ENCODE measurements around the gene NECAB2. TPM values are rescaled to one million over a fixed set of nuclear protein-coding genes. Genes with fewer than 3 reads are reported as not detected.
"Not testable (repeated sequence)": the region's sequence is repeated elsewhere in the genome, so short reads cannot be mapped to it uniquely, and the experiment has no call there.

NECAB2 gene
- total RNA-seq, 1 donor from 2014 or later, result 0.40 TPM

DNA sequence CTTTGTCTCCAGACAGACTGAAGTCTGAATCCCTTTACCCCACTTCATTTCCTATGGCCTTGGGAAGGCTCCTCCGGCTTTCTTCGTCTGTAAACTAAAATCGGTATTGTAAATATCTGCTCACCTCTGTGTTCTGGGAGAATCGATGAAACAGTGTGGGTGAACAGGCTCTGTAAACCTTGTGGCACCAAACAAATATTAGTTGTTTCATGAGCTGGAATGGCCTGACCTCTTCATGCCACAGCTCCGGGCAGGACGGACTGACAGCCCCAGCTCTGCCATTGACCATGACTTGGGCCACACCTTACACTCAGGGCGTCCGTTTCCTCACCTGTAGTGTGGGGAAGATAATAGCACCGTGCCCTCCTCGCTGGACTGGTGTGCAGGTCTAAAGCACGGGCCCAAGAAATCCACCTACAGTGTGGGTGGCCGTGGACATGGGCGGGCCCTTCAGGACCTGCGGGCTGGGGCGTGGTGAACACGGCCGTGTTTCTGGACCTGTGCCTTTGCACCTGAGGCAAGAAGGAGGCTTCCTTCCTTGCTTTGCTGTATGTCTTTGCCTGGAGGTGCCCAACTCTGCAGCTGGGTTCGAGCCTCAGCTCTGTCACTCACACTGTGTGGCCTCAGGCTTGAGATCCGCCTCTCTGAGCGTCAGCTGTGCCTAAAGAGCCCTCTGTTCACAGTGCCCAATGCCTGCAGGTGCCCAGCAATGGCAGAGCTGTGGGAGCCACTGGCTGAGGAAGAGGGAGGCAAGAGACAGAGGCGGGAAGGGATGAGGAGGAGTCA lies 21.1 kb upstream of the NECAB2 start:
- no peak for DNase-seq (ENCODE audit: low spot score)
- Mint-ChIP-seq H3K36me3 (ENCODE audit: low read depth) (no peaks in the 10 kb centered on the region), H3K27me3 (ENCODE audit: low read depth) (no peaks in the 10 kb centered on the region), H3K9me3 (ENCODE audit: low read depth) (no peaks in the 10 kb centered on the region), H3K4me3 (ENCODE audit: unreplicated experiment) (no peak overlapping the region), H3K27ac (ENCODE audit: unreplicated experiment) (no peak overlapping the region), H3K4me1 (ENCODE audit: low read depth) (peaks cover 3% of the 10 kb centered on the region)
- TF ChIP-seq, protein P1, sequence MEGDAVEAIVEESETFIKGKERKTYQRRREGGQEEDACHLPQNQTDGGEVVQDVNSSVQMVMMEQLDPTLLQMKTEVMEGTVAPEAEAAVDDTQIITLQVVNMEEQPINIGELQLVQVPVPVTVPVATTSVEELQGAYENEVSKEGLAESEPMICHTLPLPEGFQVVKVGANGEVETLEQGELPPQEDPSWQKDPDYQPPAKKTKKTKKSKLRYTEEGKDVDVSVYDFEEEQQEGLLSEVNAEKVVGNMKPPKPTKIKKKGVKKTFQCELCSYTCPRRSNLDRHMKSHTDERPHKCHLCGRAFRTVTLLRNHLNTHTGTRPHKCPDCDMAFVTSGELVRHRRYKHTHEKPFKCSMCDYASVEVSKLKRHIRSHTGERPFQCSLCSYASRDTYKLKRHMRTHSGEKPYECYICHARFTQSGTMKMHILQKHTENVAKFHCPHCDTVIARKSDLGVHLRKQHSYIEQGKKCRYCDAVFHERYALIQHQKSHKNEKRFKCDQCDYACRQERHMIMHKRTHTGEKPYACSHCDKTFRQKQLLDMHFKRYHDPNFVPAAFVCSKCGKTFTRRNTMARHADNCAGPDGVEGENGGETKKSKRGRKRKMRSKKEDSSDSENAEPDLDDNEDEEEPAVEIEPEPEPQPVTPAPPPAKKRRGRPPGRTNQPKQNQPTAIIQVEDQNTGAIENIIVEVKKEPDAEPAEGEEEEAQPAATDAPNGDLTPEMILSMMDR (IDR thresholded peaks at IDR 0.05), result no peak

DNA sequence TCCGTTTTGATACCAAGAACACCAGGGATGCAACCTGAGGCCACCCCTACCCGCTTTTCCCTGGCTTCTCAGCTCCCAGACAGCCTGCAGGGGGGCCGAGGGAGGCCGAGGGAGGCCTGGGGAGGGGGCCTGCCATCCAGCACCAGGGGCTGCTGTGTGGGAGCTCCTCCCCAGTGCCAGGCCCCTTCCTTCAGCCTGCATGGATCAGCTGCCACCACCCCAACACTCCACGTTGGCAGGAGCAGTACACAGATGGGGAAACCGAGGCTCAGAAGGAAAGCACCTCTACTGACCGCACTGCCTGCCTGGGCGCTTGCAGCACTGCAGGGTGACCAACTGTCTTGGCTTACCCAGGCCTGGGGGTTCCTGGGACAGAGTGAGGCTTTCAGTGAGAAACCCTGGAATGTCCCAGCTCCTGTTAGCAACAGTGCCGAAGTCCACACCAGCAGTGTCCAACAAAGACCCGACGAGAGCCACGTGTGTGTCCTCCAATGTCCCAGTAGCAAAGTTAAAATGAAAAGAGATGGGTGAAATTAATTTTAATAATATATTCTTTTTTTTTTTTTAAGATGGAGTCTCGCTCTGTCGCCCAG lies 20.3 kb upstream of the NECAB2 start:
- no peak for DNase-seq (ENCODE audit: low spot score)
- H3K27ac Mint-ChIP-seq (ENCODE audit: unreplicated experiment), result no peak overlapping the region
- TF ChIP-seq, protein P1 (IDR thresholded peaks at IDR 0.05), result no peak
- H3K4me3 Mint-ChIP-seq (ENCODE audit: unreplicated experiment), result no peak overlapping the region
- H3K4me1 Mint-ChIP-seq (ENCODE audit: low read depth), result peaks cover 8% of the 10 kb centered on the region
- H3K36me3 Mint-ChIP-seq (ENCODE audit: low read depth), result no peaks in the 10 kb centered on the region
- no peaks in the 10 kb centered on the region for H3K27me3 Mint-ChIP-seq (ENCODE audit: low read depth)
- no peaks in the 10 kb centered on the region for H3K9me3 Mint-ChIP-seq (ENCODE audit: low read depth)

DNA sequence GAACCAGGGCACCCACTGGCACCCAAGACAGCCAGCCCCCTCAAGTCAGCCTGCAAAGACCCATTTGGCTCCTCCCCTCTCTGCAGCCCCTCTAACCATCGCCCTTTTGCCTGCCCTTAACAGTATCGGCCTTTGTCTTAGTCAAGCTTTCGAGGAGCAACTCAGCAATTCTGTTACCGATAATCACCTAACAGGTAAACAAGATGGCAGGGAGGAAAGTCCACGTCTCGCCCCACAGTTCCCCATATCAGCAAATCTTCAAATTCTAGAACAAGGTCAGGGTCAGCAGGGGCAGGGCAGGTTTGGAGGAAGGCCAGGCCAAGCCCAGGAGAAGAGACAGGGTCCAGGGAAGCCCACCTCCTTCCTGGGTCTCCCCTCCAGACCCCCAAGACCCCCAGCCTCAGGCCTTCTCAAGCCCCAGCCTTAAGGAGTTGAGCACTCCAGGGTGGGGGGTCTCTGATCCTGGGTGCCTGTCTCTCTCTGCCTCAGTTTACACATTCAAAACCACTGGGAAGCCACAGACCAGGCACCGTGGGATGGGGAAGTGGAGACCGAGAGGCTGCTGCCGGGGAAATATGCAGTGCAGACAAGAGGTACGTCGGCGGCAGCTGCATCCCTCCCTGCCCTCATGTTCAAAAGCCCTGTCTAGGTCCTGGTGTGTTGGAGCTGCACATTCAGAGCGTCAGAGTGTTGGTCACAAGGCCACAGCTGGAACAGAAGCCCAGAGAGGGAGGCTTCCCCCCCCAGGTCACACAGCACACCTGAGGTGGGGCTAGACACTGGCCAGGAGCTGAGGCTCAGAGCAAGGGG lies 18.9 kb upstream of the NECAB2 start:
- TF ChIP-seq, protein P1 (IDR thresholded peaks at IDR 0.05), result no peak
- Mint-ChIP-seq H3K36me3 (ENCODE audit: low read depth) (no peaks in the 10 kb centered on the region), H3K27ac (ENCODE audit: unreplicated experiment) (no peak overlapping the region), H3K27me3 (ENCODE audit: low read depth) (no peaks in the 10 kb centered on the region), H3K4me1 (ENCODE audit: low read depth) (peaks cover 16% of the 10 kb centered on the region), H3K9me3 (ENCODE audit: low read depth) (no peaks in the 10 kb centered on the region), H3K4me3 (ENCODE audit: unreplicated experiment) (no peak overlapping the region)
- DNase-seq (ENCODE audit: low spot score), result no peak

DNA sequence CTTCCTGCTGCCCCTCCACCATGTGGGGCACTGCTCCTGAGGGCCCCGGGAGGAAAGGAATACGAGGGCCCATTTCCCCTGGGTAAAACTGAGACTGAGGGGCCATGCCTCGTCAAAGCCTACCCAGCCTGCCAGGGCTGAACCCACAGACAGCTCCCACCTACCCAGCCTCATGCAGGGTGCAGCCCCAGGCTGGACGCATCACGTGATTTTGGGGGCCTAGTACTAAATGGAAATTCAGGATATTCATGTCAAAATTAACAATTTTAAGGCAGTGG lies 18.4 kb upstream of the NECAB2 start:
- no peak overlapping the region for H3K27ac Mint-ChIP-seq (ENCODE audit: unreplicated experiment)
- TF ChIP-seq, protein P1 (IDR thresholded peaks at IDR 0.05), result no peak

DNA sequence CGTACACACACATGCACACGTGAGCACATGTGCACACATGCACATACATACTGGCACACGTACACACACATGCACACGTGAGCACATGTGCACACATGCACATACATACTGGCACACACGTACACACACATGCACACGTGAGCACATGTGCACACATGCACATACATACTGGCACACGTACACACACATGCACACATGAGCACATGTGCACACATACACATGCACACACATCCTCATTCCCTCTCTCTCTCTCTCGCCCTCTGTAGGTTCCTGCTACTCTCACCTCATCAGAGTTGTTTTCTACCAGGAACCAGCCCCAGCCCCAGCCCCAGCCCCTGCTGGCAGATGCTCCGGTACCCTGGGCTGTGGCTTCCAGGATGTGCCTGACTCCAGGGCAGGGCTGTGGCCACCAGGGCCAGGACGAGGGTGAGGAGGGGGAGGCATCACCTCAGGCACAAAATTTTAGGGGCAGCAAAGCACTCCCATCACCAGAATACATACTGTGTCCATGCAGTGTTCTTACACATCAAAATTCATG lies 17.1 kb upstream of the NECAB2 start:
- H3K27me3 Mint-ChIP-seq (ENCODE audit: low read depth); H3K9me3 Mint-ChIP-seq (ENCODE audit: low read depth); H3K4me3 Mint-ChIP-seq (ENCODE audit: unreplicated experiment); DNase-seq (ENCODE audit: low spot score); H3K36me3 Mint-ChIP-seq (ENCODE audit: low read depth): not testable (repeated sequence)
- peak overlapping the region; percentile 49 for H3K27ac Mint-ChIP-seq (ENCODE audit: unreplicated experiment)
- peaks cover 24% of the 10 kb centered on the region for H3K4me1 Mint-ChIP-seq (ENCODE audit: low read depth)

More for the DNA sequence above, 18.4 kb upstream of the NECAB2 start:
- H3K4me3 Mint-ChIP-seq (ENCODE audit: unreplicated experiment), result no peak overlapping the region
- no peaks in the 10 kb centered on the region for H3K36me3 Mint-ChIP-seq (ENCODE audit: low read depth)
- peaks cover 22% of the 10 kb centered on the region for H3K4me1 Mint-ChIP-seq (ENCODE audit: low read depth)
- no peak for DNase-seq (ENCODE audit: low spot score)
- no peaks in the 10 kb centered on the region for H3K9me3 Mint-ChIP-seq (ENCODE audit: low read depth)
- H3K27me3 Mint-ChIP-seq (ENCODE audit: low read depth), result no peaks in the 10 kb centered on the region

Data from chondrocyte (in vitro differentiated cells).